VCaP (cell line): ENCODE results near the gene NOL7.
A peak's percentile ranks its signal among the peaks of the same experiment; 100 is the strongest.

ENCODE experiments used
- H3K27ac ChIP-seq: fragments of 450-650 bp; 2 replicates; pipeline ENCODE4 v1.5.1; 2017
- TF ChIP-seq, protein P1 (sequence below): fragments of 450-650 bp; conservative IDR thresholded peaks from 2 replicates; pipeline ENCODE4 v1.5.1; 2017; ENCODE audit warnings: mild to moderate bottlenecking, moderate library complexity

Gene NOL7

DNA sequence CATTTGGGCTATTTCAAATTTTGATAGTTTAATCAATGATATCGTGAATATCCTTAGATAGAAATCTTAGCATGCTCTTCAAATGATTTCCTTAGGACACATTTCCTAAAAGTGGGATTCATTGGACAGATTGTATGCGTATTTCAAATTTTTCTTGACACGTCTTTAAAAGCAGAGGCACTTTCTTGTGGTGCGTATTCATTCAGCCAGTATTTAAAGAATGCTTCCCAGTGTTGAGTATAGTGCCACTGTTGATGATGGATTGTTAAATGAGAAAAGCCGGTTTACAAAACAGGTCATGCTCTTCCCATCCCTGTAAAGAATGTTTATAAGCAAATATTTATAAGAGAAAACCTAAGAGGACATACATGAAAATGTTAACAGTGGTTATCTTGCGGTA is 15.1 kb upstream of the NOL7 start:
- TF ChIP-seq, protein P1, sequence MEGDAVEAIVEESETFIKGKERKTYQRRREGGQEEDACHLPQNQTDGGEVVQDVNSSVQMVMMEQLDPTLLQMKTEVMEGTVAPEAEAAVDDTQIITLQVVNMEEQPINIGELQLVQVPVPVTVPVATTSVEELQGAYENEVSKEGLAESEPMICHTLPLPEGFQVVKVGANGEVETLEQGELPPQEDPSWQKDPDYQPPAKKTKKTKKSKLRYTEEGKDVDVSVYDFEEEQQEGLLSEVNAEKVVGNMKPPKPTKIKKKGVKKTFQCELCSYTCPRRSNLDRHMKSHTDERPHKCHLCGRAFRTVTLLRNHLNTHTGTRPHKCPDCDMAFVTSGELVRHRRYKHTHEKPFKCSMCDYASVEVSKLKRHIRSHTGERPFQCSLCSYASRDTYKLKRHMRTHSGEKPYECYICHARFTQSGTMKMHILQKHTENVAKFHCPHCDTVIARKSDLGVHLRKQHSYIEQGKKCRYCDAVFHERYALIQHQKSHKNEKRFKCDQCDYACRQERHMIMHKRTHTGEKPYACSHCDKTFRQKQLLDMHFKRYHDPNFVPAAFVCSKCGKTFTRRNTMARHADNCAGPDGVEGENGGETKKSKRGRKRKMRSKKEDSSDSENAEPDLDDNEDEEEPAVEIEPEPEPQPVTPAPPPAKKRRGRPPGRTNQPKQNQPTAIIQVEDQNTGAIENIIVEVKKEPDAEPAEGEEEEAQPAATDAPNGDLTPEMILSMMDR: no peak
- H3K27ac ChIP-seq: no peak overlapping the region

DNA sequence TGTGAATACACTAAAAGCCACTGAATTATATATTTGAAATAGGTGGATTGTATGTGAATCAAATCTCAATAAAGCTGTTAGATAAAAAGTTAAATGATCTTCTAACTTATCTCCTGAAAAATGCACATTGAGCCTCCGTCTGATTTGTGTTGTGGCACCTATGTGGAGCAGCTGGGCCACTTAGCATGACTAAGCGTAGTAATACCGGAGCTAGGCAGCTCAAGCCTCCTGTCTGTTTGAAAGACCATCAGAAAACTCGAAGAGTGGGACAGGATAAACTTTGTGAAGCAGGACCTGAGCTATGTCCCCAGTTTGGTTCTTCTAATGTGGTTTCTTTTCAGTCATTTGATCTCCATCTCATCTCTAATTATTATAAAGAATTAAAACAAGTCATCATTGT is 11.0 kb upstream of the NOL7 start:
- TF ChIP-seq, protein P1: no peak
- H3K27ac ChIP-seq: no peak overlapping the region

DNA sequence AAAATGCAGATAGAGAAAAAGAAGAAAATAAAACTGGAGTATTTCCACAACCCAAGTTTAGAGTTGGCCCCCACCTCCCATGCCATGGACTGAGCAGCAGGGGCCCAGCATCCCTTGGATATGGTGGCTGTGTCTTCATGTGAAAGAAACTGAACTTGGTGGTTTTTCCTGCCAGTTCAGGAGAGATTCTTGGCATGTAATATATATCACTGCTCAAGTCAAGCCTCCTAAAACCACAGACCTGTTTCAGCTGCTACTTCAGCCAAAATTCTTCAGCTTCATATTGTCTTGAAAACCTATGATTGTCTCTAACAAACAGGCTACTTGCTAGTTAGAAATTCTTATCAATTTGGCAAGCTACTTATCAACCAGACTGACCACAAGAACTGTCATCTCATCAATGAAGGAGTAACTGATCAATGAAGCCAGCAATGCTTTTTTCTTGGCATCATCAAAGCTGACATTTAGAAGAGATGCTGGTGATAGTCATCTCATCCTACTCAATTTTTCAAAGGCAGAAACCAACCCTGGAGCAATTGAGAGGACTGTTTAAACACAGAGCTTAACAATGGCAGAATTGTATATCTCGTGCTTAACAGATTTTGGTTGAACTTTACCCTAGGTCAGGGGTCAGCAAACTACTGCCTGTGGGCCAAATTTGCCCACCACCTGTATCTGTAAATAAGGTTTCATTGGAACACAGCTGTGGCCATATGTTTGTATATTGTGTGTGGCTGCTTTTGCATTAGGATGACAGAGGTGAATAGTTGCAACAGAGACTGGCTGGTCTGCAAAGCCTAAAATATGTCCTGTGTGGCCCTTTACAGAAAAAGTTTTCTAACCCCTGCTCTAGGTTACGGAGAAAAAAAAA is 10.4 kb upstream of the NOL7 start:
- TF ChIP-seq, protein P1: no peak
- H3K27ac ChIP-seq: no peak overlapping the region

DNA sequence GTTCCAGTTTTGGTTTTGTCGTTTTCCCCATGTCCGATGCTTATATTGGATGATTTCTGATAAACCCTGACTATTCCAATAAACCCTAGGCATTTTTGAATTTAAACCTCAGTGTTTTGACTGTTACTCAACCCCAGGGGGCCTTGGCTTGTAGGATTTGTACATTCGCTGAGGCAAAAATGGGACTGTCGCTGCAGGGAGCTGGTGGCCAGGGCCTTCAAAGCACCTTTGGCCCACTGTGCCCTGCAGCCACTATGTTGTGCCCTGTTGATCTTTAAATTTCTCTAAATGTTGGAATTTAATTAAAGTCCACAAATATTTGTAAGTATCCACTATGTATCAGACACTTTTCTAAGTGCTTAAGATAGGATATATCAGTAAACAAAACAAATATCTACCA is 9.5 kb upstream of the NOL7 start:
- no peak overlapping the region for H3K27ac ChIP-seq
- TF ChIP-seq, protein P1: no peak

DNA sequence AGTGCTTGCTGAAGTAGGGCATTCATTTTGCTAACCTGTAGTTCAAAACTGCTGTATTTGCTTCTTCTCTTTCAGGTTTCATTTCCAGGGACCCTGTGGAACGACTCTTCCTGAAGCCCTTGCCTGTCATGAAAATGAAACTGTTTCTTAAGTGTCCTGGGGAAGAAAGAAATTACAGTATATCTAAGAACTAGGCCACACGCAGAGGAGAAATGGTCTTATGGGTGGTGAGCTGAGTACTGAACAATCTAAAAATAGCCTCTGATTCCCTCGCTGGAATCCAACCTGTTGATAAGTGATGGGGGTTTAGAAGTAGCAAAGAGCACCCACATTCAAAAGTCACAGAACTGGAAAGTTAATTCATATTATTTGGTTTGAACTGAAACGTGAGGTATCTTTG is 3.4 kb upstream of the NOL7 start:
- TF ChIP-seq, protein P1: no peak
- H3K27ac ChIP-seq: no peak overlapping the region

DNA sequence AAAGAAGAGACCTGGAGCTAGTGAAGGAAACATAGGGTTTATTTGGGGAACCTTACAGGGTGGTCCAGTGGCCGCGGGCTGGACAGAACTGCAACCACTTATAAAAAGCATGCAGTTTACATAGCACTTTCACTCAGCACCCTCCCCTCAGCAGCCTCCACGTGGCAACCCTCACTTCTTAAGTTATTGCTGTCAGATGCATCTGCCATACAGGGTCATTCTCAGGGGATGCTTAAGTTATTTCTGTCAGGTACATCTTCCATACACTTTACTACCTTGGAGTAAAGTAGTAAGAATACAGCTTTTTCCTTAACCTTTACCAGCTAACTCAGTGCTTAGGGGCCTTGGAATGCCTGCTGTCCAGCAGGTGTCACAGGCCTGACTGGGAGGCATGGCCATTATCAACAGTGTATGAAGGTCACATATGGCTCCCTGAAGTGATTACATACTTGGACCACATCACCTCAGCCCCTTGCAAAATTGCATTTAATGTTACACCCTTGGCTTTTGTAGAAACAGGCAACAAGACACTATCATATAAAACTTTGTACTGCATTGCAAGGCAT is 2.0 kb upstream of the NOL7 start:
- no peak overlapping the region for H3K27ac ChIP-seq
- TF ChIP-seq, protein P1: no peak

DNA sequence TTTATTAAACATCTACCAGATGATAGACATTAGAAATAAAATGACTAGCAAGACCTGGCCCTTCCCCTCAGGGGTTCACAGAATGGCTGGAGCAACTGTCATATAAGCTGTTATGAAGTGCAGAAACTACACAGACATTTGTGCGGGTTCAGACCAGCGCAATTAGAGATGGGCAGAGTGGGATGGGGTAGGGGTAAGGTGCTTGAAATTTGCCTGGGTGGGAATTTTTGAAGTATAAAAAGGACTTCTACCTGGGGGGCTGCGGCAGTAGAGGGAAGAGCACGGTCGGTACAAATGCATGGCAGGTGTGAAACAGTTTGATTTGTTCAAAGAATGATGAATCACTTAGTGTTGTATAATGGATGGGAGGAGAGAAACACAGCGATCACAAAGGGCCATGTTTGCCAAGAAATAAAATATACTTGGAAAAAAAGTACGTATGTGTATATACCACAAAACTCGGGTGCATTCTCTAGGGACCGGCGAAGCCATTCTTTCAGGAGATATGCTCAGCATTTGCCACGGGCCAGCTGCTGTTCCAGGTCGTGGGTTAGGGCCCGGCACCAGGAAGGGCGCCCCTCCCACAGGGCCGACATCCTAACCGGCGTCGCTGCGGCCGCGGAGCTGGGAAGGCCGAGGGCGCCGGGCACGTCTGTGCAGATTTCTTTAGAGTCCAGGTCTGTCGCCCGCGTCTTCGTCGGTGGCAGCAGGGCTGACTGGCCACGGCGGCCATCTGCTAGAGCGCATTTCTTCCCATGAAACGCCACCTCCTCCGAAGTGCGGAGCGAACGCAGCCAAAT is 809 bp upstream of the NOL7 start:
- TF ChIP-seq, protein P1: no peak
- peak overlapping the region; percentile 67 for H3K27ac ChIP-seq
